Kidney (tissue), 14 donors: ENCODE measurements around the gene PDX1. TPM values are rescaled to one million over a fixed set of nuclear protein-coding genes. Genes with fewer than 3 reads are reported as not detected.

Source experiments
- DNase-seq, 5 donors: peaks; one replicate each; pipeline ENCODE4 v3.0.0-alpha.2; 2013 to 2020
- FAIRE-seq: peaks from 2 replicates; lab custom pipeline; 2012; peaks lifted over from hg19 to GRCh38; lab: Jason Lieb, UNC
- H3K27ac ChIP-seq, 2 donors: one replicate each; pipeline ENCODE4 v1.7.0; 2013; ENCODE audit warnings: low read depth in 2 of 2, low read length in 2 of 2, inconsistent platforms in 1 of 2
- H3K27me3 ChIP-seq: one replicate; pipeline ENCODE4 v1.7.1; 2013; ENCODE audit warnings: low read length, inconsistent platforms; ENCODE audit not compliant: control insufficient read depth, insufficient read depth
- H3K36me3 ChIP-seq, 3 donors: one replicate each; pipeline versions ENCODE4 v1.7.0 to v1.7.1; 2013; ENCODE audit warnings: low read length in 3 of 3, control low read depth in 1 of 3, inconsistent platforms in 1 of 3; ENCODE audit not compliant: insufficient read depth in 3 of 3, control insufficient read depth in 2 of 3
- H3K4me1 ChIP-seq, 3 donors: one replicate each; pipeline versions ENCODE4 v1.7.0 to v1.7.1; 2013; ENCODE audit warnings: low read length in 3 of 3, inconsistent platforms in 1 of 3, low read depth in 1 of 3; ENCODE audit not compliant: control insufficient read depth in 2 of 3, insufficient read depth in 2 of 3
- H3K4me3 ChIP-seq, 3 donors: one replicate each; pipeline versions ENCODE4 v1.7.0 to v1.8.1; 2013; ENCODE audit warnings: low read length in 3 of 3, control low read depth in 1 of 3, inconsistent platforms in 1 of 3
- H3K9ac ChIP-seq, 3 donors: one replicate each; pipeline versions ENCODE4 v1.7.0 to v1.7.1; 2013; ENCODE audit warnings: low read length in 3 of 3, control low read depth in 1 of 3, inconsistent platforms in 1 of 3
- H3K9me3 ChIP-seq, 3 donors: one replicate each; pipeline versions ENCODE4 v1.7.0 to v1.7.1; 2013; ENCODE audit warnings: low read length in 3 of 3, control low read depth in 1 of 3, inconsistent platforms in 1 of 3; ENCODE audit not compliant: control insufficient read depth in 2 of 3, insufficient read depth in 1 of 3
- intact Hi-C: fragments of 100-400 bp; cut with DNase I; formaldehyde crosslinking; loops from one replicate; pipeline ENCODE4 v1.11.1; 2022
- polyA plus RNA-seq: library from polyadenylated mRNA; stranded (reverse); fragments of 350-450 nt; fragmentation: Illumina TruSeq; extraction: RNeasy Lipid Tissue Mini Kit (QIAGEN cat#74804); gene quantifications from one replicate; pipeline ENCODE4 v1.2.3, GENCODE V29; 2014; ENCODE audit warnings: low read depth, low replicate concordance; ENCODE audit not compliant: insufficient read depth
- total RNA-seq: library from RNA; stranded (reverse); fragmentation: NEBNext Ultra II Directional; extraction: Animal tissue kit (Norgen Biotek cat#: 25700); gene quantifications from one replicate; pipeline ENCODE4 v1.2.1, GENCODE V29; 2021
- TF ChIP-seq, protein P1 (sequence below): IDR thresholded peaks from 3 replicates; pipeline ENCODE4 v1.5.1; 2012; ENCODE audit warnings: mild to moderate bottlenecking, moderate library complexity, borderline replicate concordance; ENCODE audit not compliant: insufficient read depth; ENCODE audit errors: extremely low read depth
- donor health status: control.
- donor health status: control.
- donor health status: control.
- donor health status: control.
- donor health status: control.
- donor health status: DM: yes; HTN: yes; CAD: no.
- donor health status: Normal renal cell carcinoma (clear cell type).

Gene PDX1
- total and polyA plus RNA-seq, 2 donors from 2014 or later: not detected

DNA sequence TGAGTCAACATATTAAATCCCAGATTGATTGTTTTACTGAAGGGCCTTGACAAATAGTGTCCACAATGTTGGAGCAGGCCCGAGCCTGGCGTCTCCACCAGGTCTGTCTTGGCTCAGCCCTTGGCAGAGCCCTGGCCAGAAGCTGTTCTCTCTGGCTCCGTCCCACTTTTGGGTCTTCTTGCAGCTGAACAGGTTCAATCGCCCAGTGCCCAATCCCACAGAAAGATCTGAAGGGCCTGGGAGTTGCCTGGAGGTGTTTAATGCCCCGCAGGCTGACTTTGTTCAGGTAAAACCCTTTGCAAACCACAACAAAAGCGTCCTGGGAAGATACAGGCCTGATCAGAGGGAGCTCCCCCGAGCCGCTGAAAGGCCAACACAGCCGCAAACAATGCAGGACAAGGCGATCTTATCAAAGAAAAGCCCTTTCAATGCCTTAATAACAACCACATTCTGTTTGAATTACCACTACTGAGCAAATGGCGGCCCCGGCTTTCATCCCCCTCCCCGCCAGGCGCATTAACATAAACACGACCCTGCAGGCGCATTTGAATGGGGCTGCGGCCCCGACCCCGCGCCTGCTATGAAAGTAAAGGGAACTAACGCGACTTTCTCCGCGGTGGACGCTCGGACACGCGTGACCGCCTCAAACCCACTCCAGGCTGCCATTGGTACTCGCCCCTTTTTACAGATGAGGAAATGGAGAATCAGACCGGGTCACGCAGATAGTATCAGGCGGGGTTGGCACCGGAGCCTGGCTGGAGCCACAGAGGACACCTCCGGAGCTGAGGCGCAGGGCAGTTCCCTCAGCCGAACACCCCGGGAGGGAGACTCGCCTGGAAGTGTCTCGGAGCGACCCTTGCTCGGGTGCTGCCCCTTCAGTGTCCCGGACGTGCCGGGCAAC, 46.2 kb downstream of the PDX1 start:
- Histone ChIP-seq H3K4me3 (no peak overlapping the region), H3K27ac (no peak overlapping the region), H3K9ac (no peak overlapping the region), H3K36me3 (no peaks in the 10 kb centered on the region), H3K4me1 (peaks cover 0 to 2% (median 0%) of the 10 kb centered on the region in 3 donors), H3K9me3 (no peaks in the 10 kb centered on the region), H3K27me3 (peaks cover 71% of the 10 kb centered on the region)
- intact Hi-C loops: no loop called here
- TF ChIP-seq, protein P1, sequence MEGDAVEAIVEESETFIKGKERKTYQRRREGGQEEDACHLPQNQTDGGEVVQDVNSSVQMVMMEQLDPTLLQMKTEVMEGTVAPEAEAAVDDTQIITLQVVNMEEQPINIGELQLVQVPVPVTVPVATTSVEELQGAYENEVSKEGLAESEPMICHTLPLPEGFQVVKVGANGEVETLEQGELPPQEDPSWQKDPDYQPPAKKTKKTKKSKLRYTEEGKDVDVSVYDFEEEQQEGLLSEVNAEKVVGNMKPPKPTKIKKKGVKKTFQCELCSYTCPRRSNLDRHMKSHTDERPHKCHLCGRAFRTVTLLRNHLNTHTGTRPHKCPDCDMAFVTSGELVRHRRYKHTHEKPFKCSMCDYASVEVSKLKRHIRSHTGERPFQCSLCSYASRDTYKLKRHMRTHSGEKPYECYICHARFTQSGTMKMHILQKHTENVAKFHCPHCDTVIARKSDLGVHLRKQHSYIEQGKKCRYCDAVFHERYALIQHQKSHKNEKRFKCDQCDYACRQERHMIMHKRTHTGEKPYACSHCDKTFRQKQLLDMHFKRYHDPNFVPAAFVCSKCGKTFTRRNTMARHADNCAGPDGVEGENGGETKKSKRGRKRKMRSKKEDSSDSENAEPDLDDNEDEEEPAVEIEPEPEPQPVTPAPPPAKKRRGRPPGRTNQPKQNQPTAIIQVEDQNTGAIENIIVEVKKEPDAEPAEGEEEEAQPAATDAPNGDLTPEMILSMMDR: no peak
- DNase-seq (no peak), FAIRE-seq (no peak)

DNA sequence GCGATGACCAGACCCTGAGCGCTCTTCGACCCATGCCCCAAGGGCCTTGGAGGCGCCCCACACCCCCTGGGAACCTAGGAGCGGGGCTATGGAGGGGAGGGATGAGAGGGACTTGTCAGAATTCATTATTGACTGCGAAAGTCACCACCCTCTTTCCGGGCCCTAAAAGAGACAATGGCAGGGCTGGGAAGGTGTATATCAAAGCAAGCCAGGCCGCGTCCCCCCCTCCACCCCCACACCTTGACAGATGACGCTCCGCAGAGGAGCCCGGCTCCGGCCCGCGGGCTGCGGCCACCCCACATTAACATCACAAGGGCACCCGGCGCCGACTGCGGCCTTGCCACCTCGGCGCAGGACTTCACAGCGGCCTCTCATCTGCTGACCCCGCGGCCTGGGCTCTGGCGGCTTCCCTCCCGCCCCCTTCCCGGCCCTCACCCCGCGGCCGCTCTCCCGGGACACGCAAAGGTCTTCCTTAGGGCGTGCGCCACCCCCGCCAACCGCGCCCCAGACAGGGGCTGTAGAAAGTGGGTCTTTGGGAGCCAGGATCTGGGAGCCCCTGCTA, 46.9 kb downstream of the PDX1 start:
- H3K4me1 ChIP-seq: no peaks in the 10 kb centered on the region

DNA sequence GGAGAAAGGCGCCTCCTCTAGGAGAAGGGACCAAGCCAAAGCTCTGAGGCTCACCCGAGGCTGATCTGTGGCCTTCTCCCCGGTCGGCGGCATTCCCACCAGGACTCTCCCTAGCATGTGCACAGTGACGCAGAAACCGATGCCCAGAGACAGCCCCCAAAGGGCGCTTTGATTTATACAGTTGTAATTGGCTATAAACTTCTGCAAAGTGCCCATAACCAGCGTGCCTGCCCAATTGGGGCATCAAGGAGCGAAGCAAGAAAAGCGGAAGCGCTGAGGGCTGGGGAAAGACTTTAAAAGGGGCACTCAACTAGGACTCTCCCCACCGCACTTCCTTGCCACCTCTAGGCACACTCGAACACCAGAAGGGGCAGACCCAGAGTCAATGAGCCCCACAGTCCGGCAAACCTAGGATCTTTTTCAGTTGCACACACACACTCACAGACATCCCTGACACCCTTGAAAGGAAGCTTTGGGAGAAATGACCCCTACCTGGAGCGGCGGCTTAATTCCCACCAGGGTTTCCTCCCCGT, 47.5 kb downstream of the PDX1 start:
- Histone ChIP-seq H3K36me3 (no peaks in the 10 kb centered on the region), H3K9me3 (no peaks in the 10 kb centered on the region), H3K4me3 (no peak overlapping the region), H3K27me3 (peaks cover 76% of the 10 kb centered on the region), H3K27ac (no peak overlapping the region), H3K9ac (no peak overlapping the region), H3K4me1 (no peaks in the 10 kb centered on the region)
- TF ChIP-seq, protein P1: no peak
- DNase-seq (no peak), FAIRE-seq (no peak)
- intact Hi-C loops: no loop called here

More for the DNA sequence above, 46.9 kb downstream of the PDX1 start:
- no peak for FAIRE-seq
- intact Hi-C loops: no loop called here
- no peaks in the 10 kb centered on the region for H3K9me3 ChIP-seq
- peak in 1 of 5 donors; percentile 66 for DNase-seq
- H3K4me3 ChIP-seq: no peak overlapping the region
- H3K27me3 ChIP-seq: peaks cover 77% of the 10 kb centered on the region
- no peak overlapping the region for H3K9ac ChIP-seq
- no peaks in the 10 kb centered on the region for H3K36me3 ChIP-seq
- H3K27ac ChIP-seq: no peak overlapping the region
- TF ChIP-seq, protein P1: no peak
